ENCODE measurements around the gene MICU2.

MICU2 gene

GRCh38 chr13:21603531-21604448 is at the start of gene MICU2:
MICU2 (minus strand) TSS chr13:21604170; CDS start chr13:21604148, 22 bp downstream.
- DNase-seq, result peak; percentile 94

- no peak for DNase-seq
These were observed 37.7 kb upstream of the MICU2 start for GRCh38 chr13:21641629-21642028.

- DNase-seq, result no peak
These were observed 35.6 kb upstream of the MICU2 start for GRCh38 chr13:21639561-21639960.

- DNase-seq, result no peak
These were observed 34.6 kb upstream of the MICU2 start for GRCh38 chr13:21638319-21639282.

- no peak for DNase-seq
These were observed 33.3 kb upstream of the MICU2 start for GRCh38 chr13:21637296-21637695.

GRCh38 chr13:21636656-21637055 is 32.7 kb upstream of the MICU2 start:
- no peak for DNase-seq

GRCh38 chr13:21632196-21632595 is 28.2 kb upstream of the MICU2 start:
- DNase-seq, result no peak

- DNase-seq, result no peak
These were observed 21.4 kb upstream of the MICU2 start for GRCh38 chr13:21625366-21625765.

- DNase-seq, result no peak
These were observed 16.9 kb upstream of the MICU2 start for GRCh38 chr13:21620861-21621260.

GRCh38 chr13:21619633-21620220 is 15.8 kb upstream of the MICU2 start:
- no peak for DNase-seq

GRCh38 chr13:21616880-21617279 is 12.9 kb upstream of the MICU2 start:
- no peak for DNase-seq

GRCh38 chr13:21616205-21616866 is 12.4 kb upstream of the MICU2 start:
- no peak for DNase-seq

- DNase-seq, result no peak
These were observed 11.5 kb upstream of the MICU2 start for GRCh38 chr13:21615427-21615826.

- no peak for DNase-seq
These were observed 9.8 kb upstream of the MICU2 start for GRCh38 chr13:21613791-21614190.

- no peak for DNase-seq
These were observed 7.4 kb upstream of the MICU2 start for GRCh38 chr13:21611385-21611784.

- DNase-seq, result no peak
These were observed 6.7 kb upstream of the MICU2 start for GRCh38 chr13:21610687-21611086.

GRCh38 chr13:21608961-21609360 is 5.0 kb upstream of the MICU2 start:
- no peak for DNase-seq

GRCh38 chr13:21606796-21607195 is 2.8 kb upstream of the MICU2 start:
- DNase-seq, result no peak

- no peak for DNase-seq
These were observed 2.3 kb upstream of the MICU2 start for GRCh38 chr13:21606251-21606650.

GRCh38 chr13:21596722-21597121 is 7.2 kb downstream of the MICU2 start:
- no peak for DNase-seq

- no peak for DNase-seq
These were observed 8.5 kb downstream of the MICU2 start for GRCh38 chr13:21595546-21595822.

- no peak for DNase-seq
These were observed 9.0 kb downstream of the MICU2 start for GRCh38 chr13:21594715-21595545.

Data from left hindlimb (tissue), 1 donor.